Fibroblast of the aortic adventitia (primary cell): ENCODE data around the gene TBC1D2B. TPM values are rescaled to one million over a fixed set of nuclear protein-coding genes. Genes with fewer than 3 reads are reported as not detected.

Source experiments
- DNase-seq: peaks from one replicate; pipeline ENCODE4 v3.0.0-alpha.2; 2010; ENCODE audit warnings: low read depth
- H3K4me3 ChIP-seq: 2 replicates; pipeline ENCODE4 v1.5.1; 2011; ENCODE audit warnings: low read depth, mild to moderate bottlenecking, control low read depth, low read length, moderate library complexity
- CTCF ChIP-seq: IDR thresholded peaks from 2 replicates; pipeline ENCODE4 v1.5.1; 2011; ENCODE audit warnings: mild to moderate bottlenecking, low read length, control low read depth, inconsistent platforms; ENCODE audit not compliant: insufficient read depth
- total RNA-seq: library from RNA; depleted of rRNA; stranded (reverse); fragments of >200 nt; gene quantifications from 2 replicates; pipeline ENCODE4 v1.2.3, GENCODE V29; 2012; ENCODE audit warnings: low replicate concordance

TBC1D2B gene
- total RNA-seq, 1 donor, result 28.9 TPM

- TF ChIP-seq CTCF, result no peak
- peak overlapping the region; percentile 43 for H3K4me3 ChIP-seq
- DNase-seq, result peak; percentile 41
Measured at GRCh38 chr15:78061963-78062427, 15.5 kb downstream of the TBC1D2B start.

- DNase-seq, result no peak
- H3K4me3 ChIP-seq, result no peak overlapping the region
- no peak for TF ChIP-seq CTCF
Measured at GRCh38 chr15:78060232-78060631, 17.3 kb downstream of the TBC1D2B start.

- H3K4me3 ChIP-seq, result no peak overlapping the region
- no peak for DNase-seq
- no peak for TF ChIP-seq CTCF
Measured at GRCh38 chr15:78059110-78059839, 18.2 kb downstream of the TBC1D2B start.

GRCh38 chr15:78058401-78058935, 19.0 kb downstream of the TBC1D2B start:
- DNase-seq, result no peak
- no peak for TF ChIP-seq CTCF
- no peak overlapping the region for H3K4me3 ChIP-seq

- no peak overlapping the region for H3K4me3 ChIP-seq
- no peak for TF ChIP-seq CTCF
- DNase-seq, result no peak
Measured at GRCh38 chr15:78057803-78058202, 19.7 kb downstream of the TBC1D2B start.

- no peak for TF ChIP-seq CTCF
- DNase-seq, result peak; percentile 69
- H3K4me3 ChIP-seq, result no peak overlapping the region
Measured at GRCh38 chr15:78056714-78057269, 20.7 kb downstream of the TBC1D2B start.
